Ishikawa (cell line): Measurements from ENCODE around the gene STAT5A.

Experiments used
- EP300 ChIP-seq: IDR thresholded peaks from 2 replicates; pipeline ENCODE4 v1.6.1; 2012; ENCODE audit warnings: borderline replicate concordance
- RAD21 ChIP-seq: IDR thresholded peaks from 2 replicates; pipeline ENCODE4 v1.6.1; 2012; ENCODE audit warnings: low read depth
- TF ChIP-seq, protein P1 (sequence below): IDR thresholded peaks from 2 replicates; pipeline ENCODE4 v1.6.1; 2012; ENCODE audit warnings: low read depth, mild to moderate bottlenecking
- TF ChIP-seq, protein P2 (sequence below): IDR thresholded peaks from 2 replicates; pipeline ENCODE4 v1.6.1; 2012

DNA sequence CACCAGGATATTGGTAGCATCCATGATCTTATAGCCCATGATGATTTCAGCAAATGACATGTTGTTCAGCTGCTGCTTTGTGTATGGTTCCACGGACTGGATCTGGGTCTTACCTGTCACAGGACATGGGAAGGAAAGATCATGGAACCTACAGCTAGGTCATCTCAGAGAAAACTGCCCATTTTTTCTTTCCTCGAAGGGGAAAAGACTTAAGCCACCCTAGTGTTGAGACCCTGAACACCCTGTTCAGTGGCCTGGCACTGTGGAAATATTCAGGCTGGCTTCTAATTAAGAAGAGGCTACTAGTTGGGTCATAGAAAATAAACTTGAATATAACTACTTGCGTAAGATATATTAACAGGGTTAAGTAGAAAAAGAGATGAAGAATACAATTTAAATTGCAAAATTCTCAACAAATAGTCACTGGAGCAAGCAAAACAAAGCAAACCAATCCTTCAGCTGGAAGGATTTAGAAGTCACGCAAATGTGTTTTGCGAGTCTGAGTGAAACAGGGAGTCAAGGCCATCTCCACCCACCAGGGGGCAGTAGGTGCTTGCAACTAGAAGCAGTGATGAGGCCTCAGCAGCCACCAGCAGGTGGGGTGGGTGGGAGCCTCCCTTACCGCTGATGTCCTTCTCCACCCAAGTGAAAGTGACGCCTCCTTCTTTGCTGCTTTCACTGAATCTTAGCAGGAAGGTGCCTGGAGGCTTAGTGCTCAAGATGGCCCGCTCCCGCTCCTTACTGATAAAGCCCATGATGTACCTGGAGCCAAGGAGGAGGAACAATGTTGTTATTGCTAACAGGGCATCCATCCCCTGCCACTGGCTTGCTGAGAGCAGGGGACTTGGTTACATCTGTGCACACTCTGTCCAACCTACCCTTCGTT lies 34.3 kb downstream of the STAT5A start:
- TF ChIP-seq, protein P1, sequence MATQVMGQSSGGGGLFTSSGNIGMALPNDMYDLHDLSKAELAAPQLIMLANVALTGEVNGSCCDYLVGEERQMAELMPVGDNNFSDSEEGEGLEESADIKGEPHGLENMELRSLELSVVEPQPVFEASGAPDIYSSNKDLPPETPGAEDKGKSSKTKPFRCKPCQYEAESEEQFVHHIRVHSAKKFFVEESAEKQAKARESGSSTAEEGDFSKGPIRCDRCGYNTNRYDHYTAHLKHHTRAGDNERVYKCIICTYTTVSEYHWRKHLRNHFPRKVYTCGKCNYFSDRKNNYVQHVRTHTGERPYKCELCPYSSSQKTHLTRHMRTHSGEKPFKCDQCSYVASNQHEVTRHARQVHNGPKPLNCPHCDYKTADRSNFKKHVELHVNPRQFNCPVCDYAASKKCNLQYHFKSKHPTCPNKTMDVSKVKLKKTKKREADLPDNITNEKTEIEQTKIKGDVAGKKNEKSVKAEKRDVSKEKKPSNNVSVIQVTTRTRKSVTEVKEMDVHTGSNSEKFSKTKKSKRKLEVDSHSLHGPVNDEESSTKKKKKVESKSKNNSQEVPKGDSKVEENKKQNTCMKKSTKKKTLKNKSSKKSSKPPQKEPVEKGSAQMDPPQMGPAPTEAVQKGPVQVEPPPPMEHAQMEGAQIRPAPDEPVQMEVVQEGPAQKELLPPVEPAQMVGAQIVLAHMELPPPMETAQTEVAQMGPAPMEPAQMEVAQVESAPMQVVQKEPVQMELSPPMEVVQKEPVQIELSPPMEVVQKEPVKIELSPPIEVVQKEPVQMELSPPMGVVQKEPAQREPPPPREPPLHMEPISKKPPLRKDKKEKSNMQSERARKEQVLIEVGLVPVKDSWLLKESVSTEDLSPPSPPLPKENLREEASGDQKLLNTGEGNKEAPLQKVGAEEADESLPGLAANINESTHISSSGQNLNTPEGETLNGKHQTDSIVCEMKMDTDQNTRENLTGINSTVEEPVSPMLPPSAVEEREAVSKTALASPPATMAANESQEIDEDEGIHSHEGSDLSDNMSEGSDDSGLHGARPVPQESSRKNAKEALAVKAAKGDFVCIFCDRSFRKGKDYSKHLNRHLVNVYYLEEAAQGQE: no peak
- TF ChIP-seq, protein P2, sequence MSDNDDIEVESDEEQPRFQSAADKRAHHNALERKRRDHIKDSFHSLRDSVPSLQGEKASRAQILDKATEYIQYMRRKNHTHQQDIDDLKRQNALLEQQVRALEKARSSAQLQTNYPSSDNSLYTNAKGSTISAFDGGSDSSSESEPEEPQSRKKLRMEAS: no peak
- peak; percentile 98 for TF ChIP-seq RAD21
- TF ChIP-seq EP300: no peak
